Bronchial epithelial cell (primary cell): ENCODE measurements around the gene OVOL1. TPM values are rescaled to one million over a fixed set of nuclear protein-coding genes. Genes with fewer than 3 reads are reported as not detected.

Experiments
- DNase-seq: peaks from one replicate; pipeline ENCODE4 v3.0.0-alpha.2; 2010; ENCODE audit warnings: low read depth
- FAIRE-seq: peaks from 2 replicates; lab custom pipeline; 2011; peaks lifted over from hg19 to GRCh38; lab: Jason Lieb, UNC
- H3K27me3 ChIP-seq: 2 replicates; pipeline ENCODE4 v1.5.1; 2011; ENCODE audit warnings: low read length; ENCODE audit not compliant: control insufficient read depth, insufficient read depth
- H3K36me3 ChIP-seq: 2 replicates; pipeline ENCODE4 v1.5.1; 2011; ENCODE audit warnings: low read length; ENCODE audit not compliant: control insufficient read depth, insufficient read depth
- H3K4me3 ChIP-seq: 2 replicates; pipeline ENCODE4 v1.5.1; 2011; ENCODE audit warnings: mild to moderate bottlenecking, low read depth, low read length, control low read depth
- CTCF ChIP-seq: IDR thresholded peaks from 2 replicates; pipeline ENCODE4 v1.5.1; 2011; ENCODE audit warnings: mild to moderate bottlenecking, moderate library complexity, low read length, control low read depth, inconsistent platforms; ENCODE audit not compliant: insufficient read depth, severe bottlenecking
- total RNA-seq: library from RNA; depleted of rRNA; stranded (reverse); fragments of >200 nt; gene quantifications from 2 replicates; pipeline ENCODE4 v1.2.1, GENCODE V29; 2014

The OVOL1 gene
- total RNA-seq, 1 donor from 2014 or later, result 6.3 TPM

GRCh38 chr11:65776196-65776595 lies 10.7 kb upstream of the OVOL1 start:
- Histone ChIP-seq H3K27me3 (no peaks in the 10 kb centered on the region), H3K36me3 (peaks cover 9% of the 10 kb centered on the region), H3K4me3 (no peak overlapping the region)
- TF ChIP-seq CTCF, result no peak
- FAIRE-seq (no peak), DNase-seq (no peak)

DNA sequence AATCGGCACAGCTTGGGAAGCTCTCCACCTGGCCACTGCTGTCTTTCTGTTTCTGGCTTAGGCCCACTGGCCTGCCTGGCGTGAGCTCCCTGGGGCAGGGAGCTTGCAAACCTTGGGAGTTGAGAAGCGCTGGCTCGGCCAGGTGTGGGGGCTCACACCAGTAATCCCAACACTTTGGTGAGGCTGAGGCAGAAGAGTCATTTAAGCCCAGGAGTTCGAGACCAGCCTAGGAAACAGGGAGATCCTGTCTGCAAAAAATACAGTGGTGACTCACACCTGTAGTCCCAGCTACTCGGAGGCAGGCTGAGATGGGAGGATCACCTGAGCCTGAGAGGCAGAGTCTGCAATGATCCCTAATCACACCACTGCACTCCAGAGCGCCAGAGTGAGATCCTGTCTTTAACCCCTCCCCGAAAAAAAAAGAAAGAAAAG lies 10.1 kb upstream of the OVOL1 start:
- FAIRE-seq (no peak), DNase-seq (peak; percentile 49)
- H3K27me3 ChIP-seq, result no peaks in the 10 kb centered on the region
- no peak overlapping the region for H3K4me3 ChIP-seq
- no peak for TF ChIP-seq CTCF
- peaks cover 9% of the 10 kb centered on the region for H3K36me3 ChIP-seq

GRCh38 chr11:65777241-65777640 lies 9.6 kb upstream of the OVOL1 start:
- peaks cover 9% of the 10 kb centered on the region for H3K36me3 ChIP-seq
- no peak overlapping the region for H3K4me3 ChIP-seq
- no peaks in the 10 kb centered on the region for H3K27me3 ChIP-seq
- no peak for TF ChIP-seq CTCF
- DNase-seq (no peak), FAIRE-seq (no peak)

GRCh38 chr11:65777821-65778361 lies 9.0 kb upstream of the OVOL1 start:
- no peaks in the 10 kb centered on the region for H3K27me3 ChIP-seq
- FAIRE-seq (no peak), DNase-seq (no peak)
- H3K4me3 ChIP-seq, result no peak overlapping the region
- peaks cover 9% of the 10 kb centered on the region for H3K36me3 ChIP-seq
- TF ChIP-seq CTCF, result no peak

- Histone ChIP-seq H3K4me3 (no peak overlapping the region), H3K27me3 (no peaks in the 10 kb centered on the region), H3K36me3 (peaks cover 9% of the 10 kb centered on the region)
- no peak for DNase-seq
- no peak for TF ChIP-seq CTCF
- FAIRE-seq, result no peak
Measured at GRCh38 chr11:65778431-65778900, 8.4 kb upstream of the OVOL1 start.
